GM23338 (cell line): ENCODE measurements around the gene PSMD13. TPM values are rescaled to one million over a fixed set of nuclear protein-coding genes. Genes with fewer than 3 reads are reported as not detected.

Experiments used
- ATAC-seq: fragments of 200-7000 bp; cut with Tn5 transposase; 3 replicates; pipeline ENCODE4 v1.9.1; 2020
- DNase-seq: peaks from one replicate; pipeline ENCODE4 v3.0.0-alpha.2; 2015; ENCODE audit warnings: low spot score
- H2AFZ ChIP-seq: fragments of 200-600 bp; sonication (generic); 2 replicates; pipeline ENCODE4 v1.8.0; 2016; ENCODE audit warnings: antibody characterized with exemption, mild to moderate bottlenecking, moderate library complexity
- H3F3A ChIP-seq: fragments of 200-600 bp; sonication (generic); replicated peaks from 2 replicates; pipeline ENCODE4 v1.8.0; 2017; ENCODE audit warnings: antibody characterized with exemption, mixed run types, low read depth
- H3K27ac ChIP-seq: fragments of 200-600 bp; sonication (generic); 2 replicates; pipeline ENCODE4 v1.6.1; 2016; ENCODE audit warnings: low read depth
- H3K27me3 ChIP-seq: fragments of 200-600 bp; sonication (generic); 2 replicates; pipeline ENCODE4 v1.8.0; 2016; ENCODE audit warnings: mild to moderate bottlenecking, mixed run types, moderate library complexity; ENCODE audit not compliant: insufficient read depth
- H3K36me3 ChIP-seq: fragments of 200-600 bp; sonication (generic); 2 replicates; pipeline ENCODE4 v1.8.0; 2016; ENCODE audit warnings: mild to moderate bottlenecking; ENCODE audit not compliant: insufficient read depth
- H3K4me1 ChIP-seq: fragments of 200-600 bp; sonication (generic); 2 replicates; pipeline ENCODE4 v1.8.0; 2016; ENCODE audit warnings: mild to moderate bottlenecking, moderate library complexity; ENCODE audit not compliant: insufficient read depth
- H3K4me2 ChIP-seq: fragments of 200-600 bp; sonication (generic); 2 replicates; pipeline ENCODE4 v1.7.1; 2017; ENCODE audit warnings: mixed run types
- H3K4me3 ChIP-seq: fragments of 200-600 bp; sonication (generic); 2 replicates; pipeline ENCODE4 v1.6.1; 2016; ENCODE audit warnings: mixed run types
- H3K79me2 ChIP-seq: fragments of 200-600 bp; sonication (generic); replicated peaks from 2 replicates; pipeline ENCODE4 v1.8.0; 2017; ENCODE audit warnings: mild to moderate bottlenecking; ENCODE audit not compliant: insufficient read depth
- H3K9me2 ChIP-seq: fragments of 200-600 bp; sonication (generic); 2 replicates; pipeline ENCODE4 v1.8.0; 2017; ENCODE audit not compliant: insufficient read depth
- H4K20me1 ChIP-seq: fragments of 200-600 bp; sonication (generic); replicated peaks from 2 replicates; pipeline ENCODE4 v1.8.0; 2017; ENCODE audit warnings: mild to moderate bottlenecking; ENCODE audit not compliant: insufficient read depth
- H3K27ac Mint-ChIP-seq: 2 replicates; pipeline ENCODE4 v1.8.0; 2020; ENCODE audit warnings: inconsistent platforms, mild to moderate bottlenecking, moderate library complexity, mixed read lengths
- H3K27me3 Mint-ChIP-seq: 3 replicates; pipeline ENCODE4 v1.8.0; 2022; ENCODE audit warnings: low read depth, mild to moderate bottlenecking, moderate library complexity, mixed read lengths, inconsistent platforms; ENCODE audit not compliant: insufficient read depth, poor library complexity
- H3K36me3 Mint-ChIP-seq: 3 replicates; pipeline ENCODE4 v1.8.0; 2021; ENCODE audit warnings: low read depth, mild to moderate bottlenecking, inconsistent platforms, moderate library complexity, mixed read lengths
- H3K4me1 Mint-ChIP-seq: 3 replicates; pipeline ENCODE4 v1.8.0; 2020; ENCODE audit warnings: mild to moderate bottlenecking, inconsistent platforms, mixed read lengths
- H3K4me3 Mint-ChIP-seq: 3 replicates; pipeline ENCODE4 v1.8.0; 2021; ENCODE audit warnings: moderate library complexity, mild to moderate bottlenecking, inconsistent platforms, mixed read lengths
- H3K9me3 Mint-ChIP-seq: 3 replicates; pipeline ENCODE4 v1.8.0; 2020; ENCODE audit warnings: moderate library complexity, mild to moderate bottlenecking, inconsistent platforms, mixed read lengths
- ETS1 ChIP-seq: IDR thresholded peaks from 2 replicates; pipeline ENCODE4 v1.6.1; 2016; ENCODE audit warnings: antibody characterized with exemption
- EZH2phosphoT487 ChIP-seq: fragments of 200-600 bp; sonication (generic); IDR thresholded peaks from one replicate; pipeline ENCODE4 v1.8.1; 2018; ENCODE audit warnings: antibody characterized with exemption; ENCODE audit not compliant: unreplicated experiment
- REST ChIP-seq: IDR thresholded peaks from one replicate; pipeline ENCODE4 v1.6.1; 2018; ENCODE audit warnings: antibody characterized with exemption; ENCODE audit not compliant: unreplicated experiment
- STAT1 ChIP-seq: IDR thresholded peaks from one replicate; pipeline ENCODE4 v1.6.1; 2016; ENCODE audit warnings: antibody characterized with exemption; ENCODE audit not compliant: unreplicated experiment
- ZNF114 ChIP-seq: fragments of 250-450 bp; sonication (Bioruptor Pico); IDR thresholded peaks from 2 replicates; pipeline ENCODE4 v1.5.0; 2020; ENCODE audit warnings: mild to moderate bottlenecking, moderate library complexity
- ZNF462 ChIP-seq: fragments of 250-450 bp; sonication (Bioruptor Pico); IDR thresholded peaks from 2 replicates; pipeline ENCODE4 v1.5.0; 2020; ENCODE audit warnings: mild to moderate bottlenecking, moderate library complexity
- polyA plus RNA-seq: library from polyadenylated mRNA; unstranded; fragments of >200 nt; fragmentation: Nextera tagmentation; extraction: Ambion mirVana; gene quantifications from 2 replicates; pipeline ENCODE4 v1.2.1, GENCODE V29; 2016
- total RNA-seq: library from RNA; depleted of rRNA; stranded (reverse); fragments of >200 nt; shearing (Covaris generic); gene quantifications from 2 replicates; pipeline ENCODE4 v1.2.3, GENCODE V29; 2014

PSMD13 gene
- total and polyA plus RNA-seq, 2 experiments from 2014 or later = 111 to 114 TPM

- no peaks in the 10 kb centered on the region for H3K9me2 ChIP-seq
- peaks cover 11% of the 10 kb centered on the region for H3K27me3 Mint-ChIP-seq
- no peak overlapping the region for H3K27ac ChIP-seq
- peaks cover 16% of the 10 kb centered on the region for H3F3A ChIP-seq
- H3K4me1 ChIP-seq = peaks cover 7% of the 10 kb centered on the region; the same call in 1 of the 2 replicates
- H3K4me3 Mint-ChIP-seq = no peak overlapping the region
- H4K20me1 ChIP-seq = no peaks in the 10 kb centered on the region; the same call in none of the 2 replicates
- no peak for TF ChIP-seq REST
- TF ChIP-seq ZNF114 (CRISPR knock-in tag) = no peak
- TF ChIP-seq STAT1 = no peak
- no peaks in the 10 kb centered on the region for H3K27me3 ChIP-seq
- no peak overlapping the region for H3K4me2 ChIP-seq
- H3K79me2 ChIP-seq = peaks cover 15% of the 10 kb centered on the region; the same call in 1 of the 2 replicates
- ATAC-seq (no peak), DNase-seq (no peak)
- peaks cover 8% of the 10 kb centered on the region for H3K36me3 ChIP-seq
- H3K4me3 ChIP-seq = no peak overlapping the region
- peaks cover 4% of the 10 kb centered on the region; the same call in 1 of the 3 replicates for H3K4me1 Mint-ChIP-seq
- no peaks in the 10 kb centered on the region; the same call in 2 of the 3 replicates for H3K9me3 Mint-ChIP-seq
- peaks cover 65% of the 10 kb centered on the region for H3K36me3 Mint-ChIP-seq
- H3K27ac Mint-ChIP-seq = no peak overlapping the region
- H2AFZ ChIP-seq = no peak overlapping the region
Measured at GRCh38 chr11:212150-213100, 24.4 kb upstream of the PSMD13 start.

GRCh38 chr11:213111-213510 is 23.7 kb upstream of the PSMD13 start:
- peaks cover 8% of the 10 kb centered on the region for H3K36me3 ChIP-seq
- H3K36me3 Mint-ChIP-seq = peaks cover 63% of the 10 kb centered on the region
- no peaks in the 10 kb centered on the region for H3K27me3 ChIP-seq
- H3K27ac ChIP-seq = no peak overlapping the region
- no peak overlapping the region for H3K4me3 Mint-ChIP-seq
- H3K9me3 Mint-ChIP-seq = no peaks in the 10 kb centered on the region; the same call in 2 of the 3 replicates
- H3K9me2 ChIP-seq = no peaks in the 10 kb centered on the region
- H3K4me3 ChIP-seq = no peak overlapping the region
- H3K27me3 Mint-ChIP-seq = peaks cover 8% of the 10 kb centered on the region
- peaks cover 13% of the 10 kb centered on the region; the same call in 1 of the 2 replicates for H3K79me2 ChIP-seq
- H3K4me1 ChIP-seq = peaks cover 7% of the 10 kb centered on the region; the same call in 1 of the 2 replicates
- 0 out of 2 replicates have a peak overlapping the region, but pooled peaks have one; percentile 16 for H3K27ac Mint-ChIP-seq
- ATAC-seq (no peak), DNase-seq (no peak)
- TF ChIP-seq ZNF114 (CRISPR knock-in tag) (no peak), EZH2phosphoT487 (no peak), STAT1 (no peak), ETS1 (no peak), ZNF462 (CRISPR knock-in tag) (no peak)
- H3F3A ChIP-seq = peaks cover 9% of the 10 kb centered on the region
- peaks cover 4% of the 10 kb centered on the region; the same call in 1 of the 3 replicates for H3K4me1 Mint-ChIP-seq
- no peak overlapping the region for H3K4me2 ChIP-seq
- no peak overlapping the region for H2AFZ ChIP-seq
- no peaks in the 10 kb centered on the region; the same call in none of the 2 replicates for H4K20me1 ChIP-seq
